ENCODE data around the gene EPAS1. TPM values are rescaled to one million over a fixed set of nuclear protein-coding genes. Genes with fewer than 3 reads are reported as not detected.

EPAS1 gene
- total RNA-seq, 1 experiment from 2014 or later, result 43.2 TPM

- peaks cover 7% of the 10 kb centered on the region for H3F3A ChIP-seq (ENCODE audit: low read length, unreplicated experiment)
- H3K4me2 ChIP-seq (ENCODE audit: low read length), result no peak overlapping the region
- TF ChIP-seq EZH2phosphoT487 (IDR thresholded peaks at IDR 0.05; ENCODE audit: borderline replicate concordance, low read length) (no peak), EZH2 (IDR thresholded peaks at IDR 0.05; ENCODE audit: low read length, unreplicated experiment) (no peak), CTCF (conservative IDR thresholded peaks at IDR 0.05; ENCODE audit: low read depth, low read length) (no peak)
- ATAC-seq (no peak), DNase-seq (no peak)
- H3K4me3 ChIP-seq (ENCODE audit: low read length), result no peak overlapping the region
- ChIA-PET CTCF (no interaction called here), POLR2A (ENCODE audit: unreplicated experiment) (no interaction called here)
- peaks cover 55% of the 10 kb centered on the region for H3K4me1 ChIP-seq (ENCODE audit: insufficient read depth, low read length)
- no peak overlapping the region for H3K27ac ChIP-seq (ENCODE audit: low read length)
- peaks cover 9% of the 10 kb centered on the region; the same call in 1 of the 2 replicates for H3K36me3 ChIP-seq (ENCODE audit: low read depth, low read length)
- peaks cover 86% of the 10 kb centered on the region for H3K79me2 ChIP-seq (ENCODE audit: low read length)
- H3K9me3 ChIP-seq (ENCODE audit: low read length), result no peaks in the 10 kb centered on the region
- H3K9me2 ChIP-seq (replicated peaks; ENCODE audit: low read length), result no peaks in the 10 kb centered on the region
- no peaks in the 10 kb centered on the region for H3K27me3 ChIP-seq (ENCODE audit: low read length)
- no peaks in the 10 kb centered on the region for H4K20me1 ChIP-seq (ENCODE audit: low read length)
- intact Hi-C loops (cut with micrococcal nuclease), result no loop called here
- no TSS peak for BruUV-seq (replicated peaks)
- no peak overlapping the region for H3K9ac ChIP-seq (ENCODE audit: low read length)
- H2AFZ ChIP-seq (ENCODE audit: low read length), result no peak overlapping the region
These were observed 19.9 kb downstream of the EPAS1 start for GRCh38 chr2:46317094-46317486.

- Histone ChIP-seq H3K9me3 (ENCODE audit: low read length) (no peaks in the 10 kb centered on the region), H3K9me2 (replicated peaks; ENCODE audit: low read length) (no peaks in the 10 kb centered on the region), H4K20me1 (ENCODE audit: low read length) (no peaks in the 10 kb centered on the region), H2AFZ (ENCODE audit: low read length) (no peak overlapping the region), H3K27me3 (ENCODE audit: low read length) (no peaks in the 10 kb centered on the region), H3F3A (ENCODE audit: low read length, unreplicated experiment) (peaks cover 7% of the 10 kb centered on the region), H3K4me2 (ENCODE audit: low read length) (peak overlapping the region; percentile 15; the same call in 1 of the 2 replicates), H3K27ac (ENCODE audit: low read length) (peak overlapping the region; percentile 8; the same call in 1 of the 2 replicates), H3K79me2 (ENCODE audit: low read length) (peaks cover 87% of the 10 kb centered on the region), H3K4me1 (ENCODE audit: insufficient read depth, low read length) (peaks cover 57% of the 10 kb centered on the region), H3K9ac (ENCODE audit: low read length) (no peak overlapping the region), H3K4me3 (ENCODE audit: low read length) (no peak overlapping the region), H3K36me3 (ENCODE audit: low read depth, low read length) (peaks cover 9% of the 10 kb centered on the region; the same call in 1 of the 2 replicates)
- ChIA-PET CTCF (no interaction called here), POLR2A (ENCODE audit: unreplicated experiment) (no interaction called here)
- intact Hi-C loops (cut with micrococcal nuclease), result no loop called here
- no TSS peak for BruUV-seq (replicated peaks)
- ATAC-seq (no peak), DNase-seq (peak; percentile 65)
- TF ChIP-seq EZH2phosphoT487 (IDR thresholded peaks at IDR 0.05; ENCODE audit: borderline replicate concordance, low read length) (no peak), EZH2 (IDR thresholded peaks at IDR 0.05; ENCODE audit: low read length, unreplicated experiment) (no peak), CTCF (conservative IDR thresholded peaks at IDR 0.05; ENCODE audit: low read depth, low read length) (no peak)
These were observed 21.6 kb downstream of the EPAS1 start for GRCh38 chr2:46318579-46319460.

GRCh38 chr2:46319711-46320110, 22.5 kb downstream of the EPAS1 start:
- H3K27me3 ChIP-seq (ENCODE audit: low read length), result no peaks in the 10 kb centered on the region
- peaks cover 85% of the 10 kb centered on the region for H3K79me2 ChIP-seq (ENCODE audit: low read length)
- H2AFZ ChIP-seq (ENCODE audit: low read length), result no peak overlapping the region
- peaks cover 49% of the 10 kb centered on the region for H3K4me1 ChIP-seq (ENCODE audit: insufficient read depth, low read length)
- peaks cover 7% of the 10 kb centered on the region for H3F3A ChIP-seq (ENCODE audit: low read length, unreplicated experiment)
- no peak for TF ChIP-seq CTCF (conservative IDR thresholded peaks at IDR 0.05; ENCODE audit: low read depth, low read length)
- TF ChIP-seq EZH2phosphoT487 (IDR thresholded peaks at IDR 0.05; ENCODE audit: borderline replicate concordance, low read length), result no peak
- TF ChIP-seq EZH2 (IDR thresholded peaks at IDR 0.05; ENCODE audit: low read length, unreplicated experiment), result no peak
- no TSS peak for BruUV-seq (replicated peaks)
- H3K4me3 ChIP-seq (ENCODE audit: low read length), result no peak overlapping the region
- peak overlapping the region; percentile 15; the same call in 1 of the 2 replicates for H3K4me2 ChIP-seq (ENCODE audit: low read length)
- intact Hi-C loops (cut with micrococcal nuclease), result no loop called here
- ChIA-PET POLR2A (ENCODE audit: unreplicated experiment) (no interaction called here), CTCF (no interaction called here)
- H3K27ac ChIP-seq (ENCODE audit: low read length), result peak overlapping the region; percentile 8; the same call in 1 of the 2 replicates
- peaks cover 6% of the 10 kb centered on the region; the same call in 1 of the 2 replicates for H3K36me3 ChIP-seq (ENCODE audit: low read depth, low read length)
- DNase-seq (no peak), ATAC-seq (no peak)
- H3K9me3 ChIP-seq (ENCODE audit: low read length), result no peaks in the 10 kb centered on the region
- H4K20me1 ChIP-seq (ENCODE audit: low read length), result no peaks in the 10 kb centered on the region
- H3K9me2 ChIP-seq (replicated peaks; ENCODE audit: low read length), result no peaks in the 10 kb centered on the region
- H3K9ac ChIP-seq (ENCODE audit: low read length), result no peak overlapping the region
